HAP-1 (cell line): ENCODE measurements around the gene EMB.
"Not testable (repeated sequence)": the region's sequence is repeated elsewhere in the genome, so short reads cannot be mapped to it uniquely, and the experiment has no call there.

Source experiments
- DNase-seq, 2 experiments: peaks; one replicate each; pipeline ENCODE4 v3.0.0-alpha.2; 2016 to 2020; ENCODE audit warnings: low spot score in 2 of 2
- H3K27me3 ChIP-seq: fragments of 250-450 bp; sonication (Bioruptor Pico); 2 replicates; pipeline ENCODE4 v1.5.1; 2020; ENCODE audit warnings: low read depth, mild to moderate bottlenecking, moderate library complexity
- H3K36me3 ChIP-seq: fragments of 250-450 bp; sonication (Bioruptor Pico); replicated peaks from 2 replicates; pipeline ENCODE4 v1.5.1; 2020; ENCODE audit warnings: mild to moderate bottlenecking
- H3K4me1 ChIP-seq: fragments of 250-450 bp; sonication (Bioruptor Pico); 2 replicates; pipeline ENCODE4 v1.5.1; 2020; ENCODE audit warnings: mild to moderate bottlenecking
- H3K4me3 ChIP-seq: fragments of 250-450 bp; sonication (Bioruptor Pico); 2 replicates; pipeline ENCODE4 v1.5.1; 2020; ENCODE audit warnings: mild to moderate bottlenecking, moderate library complexity
- H3K9me3 ChIP-seq: fragments of 250-450 bp; sonication (Bioruptor Pico); 2 replicates; pipeline ENCODE4 v1.5.1; 2020; ENCODE audit warnings: mild to moderate bottlenecking, moderate library complexity
- in situ Hi-C: fragments of 300-500 bp; cut with MboI; formaldehyde crosslinking; loops from 3 replicates; pipeline ENCODE4 v1.14.3; 2020; ENCODE audit warnings: low sequenced_read_pairs, inconsistent platforms, mixed read lengths

The EMB gene

GRCh38 chr5:50442559-50443539 lies 1.8 kb upstream of the EMB start:
- DNase-seq, H3K4me3 ChIP-seq, H3K4me1 ChIP-seq, H3K27me3 ChIP-seq, H3K36me3 ChIP-seq, in situ Hi-C loops, H3K9me3 ChIP-seq: not testable (repeated sequence)

- H3K27me3 ChIP-seq, result no peaks in the 10 kb centered on the region
- in situ Hi-C loops, result no loop called here
- peak overlapping the region; percentile 50 for H3K4me3 ChIP-seq
- peak in 1 of 2 experiments; percentile 7 for DNase-seq
- H3K9me3 ChIP-seq, result no peaks in the 10 kb centered on the region
- H3K36me3 ChIP-seq, result no peaks in the 10 kb centered on the region
- peaks cover 6% of the 10 kb centered on the region; the same call in 1 of the 2 replicates for H3K4me1 ChIP-seq
Measured at GRCh38 chr5:50441493-50441955, 436 bp upstream of the EMB start.

- H3K4me1 ChIP-seq, result peaks cover 6% of the 10 kb centered on the region; the same call in 1 of the 2 replicates
- no peak for DNase-seq
- H3K9me3 ChIP-seq, result no peaks in the 10 kb centered on the region
- in situ Hi-C loops, result no loop called here
- no peaks in the 10 kb centered on the region for H3K36me3 ChIP-seq
- H3K4me3 ChIP-seq, result no peak overlapping the region
- H3K27me3 ChIP-seq, result no peaks in the 10 kb centered on the region
Measured at GRCh38 chr5:50439221-50439620, 1.9 kb downstream of the EMB start.

GRCh38 chr5:50438060-50438459 lies 3.0 kb downstream of the EMB start:
- in situ Hi-C loops, H3K9me3 ChIP-seq, H3K4me3 ChIP-seq, H3K36me3 ChIP-seq, H3K4me1 ChIP-seq, DNase-seq, H3K27me3 ChIP-seq: not testable (repeated sequence)

GRCh38 chr5:50435168-50435567 lies 5.9 kb downstream of the EMB start:
- DNase-seq, result no peak
- no peaks in the 10 kb centered on the region for H3K4me1 ChIP-seq
- H3K4me3 ChIP-seq, result no peak overlapping the region

GRCh38 chr5:50431133-50431904 lies 9.8 kb downstream of the EMB start:
- not testable (repeated sequence) for H3K4me3 ChIP-seq

More at GRCh38 chr5:50435168-50435567, 5.9 kb downstream of the EMB start:
- in situ Hi-C loops, result no loop called here
- Histone ChIP-seq H3K36me3 (no peaks in the 10 kb centered on the region), H3K9me3 (no peaks in the 10 kb centered on the region), H3K27me3 (no peaks in the 10 kb centered on the region)

GRCh38 chr5:50423100-50423799 lies 17.8 kb downstream of the EMB start:
- in situ Hi-C loops, H3K36me3 ChIP-seq, H3K9me3 ChIP-seq, H3K27me3 ChIP-seq, H3K4me1 ChIP-seq, H3K4me3 ChIP-seq: not testable (repeated sequence)
- peak in 1 of 2 experiments; percentile 6 for DNase-seq

More at GRCh38 chr5:50431133-50431904, 9.8 kb downstream of the EMB start:
- H3K4me1 ChIP-seq, H3K9me3 ChIP-seq, H3K36me3 ChIP-seq, DNase-seq, in situ Hi-C loops, H3K27me3 ChIP-seq: not testable (repeated sequence)

- H3K27me3 ChIP-seq, H3K4me1 ChIP-seq, H3K9me3 ChIP-seq, H3K36me3 ChIP-seq, DNase-seq, H3K4me3 ChIP-seq, in situ Hi-C loops: not testable (repeated sequence)
Measured at GRCh38 chr5:50421184-50421950, 19.7 kb downstream of the EMB start.

GRCh38 chr5:50420343-50420935 lies 20.6 kb downstream of the EMB start:
- in situ Hi-C loops, result no loop called here
- DNase-seq, result no peak
- Histone ChIP-seq H3K9me3 (no peaks in the 10 kb centered on the region), H3K4me1 (peaks cover 3% of the 10 kb centered on the region; the same call in 1 of the 2 replicates), H3K36me3 (no peaks in the 10 kb centered on the region), H3K4me3 (no peak overlapping the region), H3K27me3 (no peaks in the 10 kb centered on the region)

GRCh38 chr5:50419656-50420055 lies 21.4 kb downstream of the EMB start:
- H3K4me3 ChIP-seq, in situ Hi-C loops, H3K27me3 ChIP-seq, H3K9me3 ChIP-seq, H3K36me3 ChIP-seq, DNase-seq, H3K4me1 ChIP-seq: not testable (repeated sequence)

- H3K9me3 ChIP-seq, in situ Hi-C loops, H3K27me3 ChIP-seq, DNase-seq, H3K4me3 ChIP-seq, H3K36me3 ChIP-seq: not testable (repeated sequence)
- peaks cover 12% of the 10 kb centered on the region for H3K4me1 ChIP-seq
Measured at GRCh38 chr5:50416637-50417036, 24.5 kb downstream of the EMB start.

- peaks cover 12% of the 10 kb centered on the region for H3K4me1 ChIP-seq
- H3K4me3 ChIP-seq, result no peak overlapping the region
Measured at GRCh38 chr5:50415912-50416311, 25.2 kb downstream of the EMB start.

More at GRCh38 chr5:50415912-50416311, 25.2 kb downstream of the EMB start:
- no peaks in the 10 kb centered on the region for H3K27me3 ChIP-seq
- in situ Hi-C loops, result no loop called here
- no peaks in the 10 kb centered on the region for H3K9me3 ChIP-seq
- DNase-seq, result no peak
- H3K36me3 ChIP-seq, result no peaks in the 10 kb centered on the region
